ENCODE measurements around the gene NPDC1.

NPDC1 gene

GRCh38 chr9:137014776-137015539 lies 31.0 kb downstream of the NPDC1 start:
- no peak for TF ChIP-seq CTCF (IDR thresholded peaks at IDR 0.05)
- Histone ChIP-seq H3K4me3 (ENCODE audit: low read depth, low read length) (no peak overlapping the region), H3K36me3 (ENCODE audit: control insufficient read depth, insufficient read depth, low read length) (no peaks in the 10 kb centered on the region), H3K4me1 (no peaks in the 10 kb centered on the region), H3K27me3 (ENCODE audit: control insufficient read depth, insufficient read depth, low read length) (no peaks in the 10 kb centered on the region), H3K27ac (no peak overlapping the region), H3K79me2 (no peaks in the 10 kb centered on the region), H3K9ac (no peak overlapping the region), H2AFZ (no peak overlapping the region), H3K4me2 (ENCODE audit: low read length) (no peak overlapping the region), H3K9me3 (ENCODE audit: control insufficient read depth, low read length) (no peaks in the 10 kb centered on the region)

GRCh38 chr9:137014166-137014565 lies 31.8 kb downstream of the NPDC1 start:
- Histone ChIP-seq H3K27ac (no peak overlapping the region), H3K4me3 (ENCODE audit: low read depth, low read length) (no peak overlapping the region)

GRCh38 chr9:137013571-137013940 lies 32.4 kb downstream of the NPDC1 start:
- Histone ChIP-seq H2AFZ (no peak overlapping the region), H3K79me2 (no peaks in the 10 kb centered on the region), H3K9me3 (ENCODE audit: control insufficient read depth, low read length) (no peaks in the 10 kb centered on the region), H3K4me1 (no peaks in the 10 kb centered on the region), H3K36me3 (ENCODE audit: control insufficient read depth, insufficient read depth, low read length) (no peaks in the 10 kb centered on the region), H3K27me3 (ENCODE audit: control insufficient read depth, insufficient read depth, low read length) (no peaks in the 10 kb centered on the region), H3K4me3 (ENCODE audit: low read depth, low read length) (no peak overlapping the region), H3K4me2 (ENCODE audit: low read length) (no peak overlapping the region), H3K9ac (no peak overlapping the region), H3K27ac (no peak overlapping the region)
- no peak for TF ChIP-seq CTCF (IDR thresholded peaks at IDR 0.05)

More at GRCh38 chr9:137014166-137014565, 31.8 kb downstream of the NPDC1 start:
- Histone ChIP-seq H3K27me3 (ENCODE audit: control insufficient read depth, insufficient read depth, low read length) (no peaks in the 10 kb centered on the region), H3K4me1 (no peaks in the 10 kb centered on the region), H3K4me2 (ENCODE audit: low read length) (no peak overlapping the region), H3K9me3 (ENCODE audit: control insufficient read depth, low read length) (no peaks in the 10 kb centered on the region), H3K9ac (no peak overlapping the region), H2AFZ (no peak overlapping the region), H3K79me2 (no peaks in the 10 kb centered on the region), H3K36me3 (ENCODE audit: control insufficient read depth, insufficient read depth, low read length) (no peaks in the 10 kb centered on the region)
- TF ChIP-seq CTCF (IDR thresholded peaks at IDR 0.05): no peak

- Histone ChIP-seq H3K36me3 (ENCODE audit: control insufficient read depth, insufficient read depth, low read length) (no peaks in the 10 kb centered on the region), H3K4me1 (no peaks in the 10 kb centered on the region), H3K27ac (no peak overlapping the region), H3K79me2 (no peaks in the 10 kb centered on the region), H3K9ac (no peak overlapping the region), H2AFZ (no peak overlapping the region), H3K27me3 (ENCODE audit: control insufficient read depth, insufficient read depth, low read length) (no peaks in the 10 kb centered on the region), H3K9me3 (ENCODE audit: control insufficient read depth, low read length) (no peaks in the 10 kb centered on the region), H3K4me3 (ENCODE audit: low read depth, low read length) (no peak overlapping the region), H3K4me2 (ENCODE audit: low read length) (no peak overlapping the region)
- TF ChIP-seq CTCF (IDR thresholded peaks at IDR 0.05): no peak
Observed at GRCh38 chr9:137012694-137013570, 33.0 kb downstream of the NPDC1 start.
